Spleen (tissue), 11 donors: ENCODE results near the gene NUMBL. TPM values are rescaled to one million over a fixed set of nuclear protein-coding genes. Genes with fewer than 3 reads are reported as not detected.

ENCODE experiments used
- DNase-seq: peaks from one replicate; pipeline ENCODE4 v3.0.0-alpha.2; 2020
- H3K27ac ChIP-seq, 8 donors: fragments of 200-600 bp; sonication (generic) in 7 of 8; 1 replicate in 4 of 8; 2 replicates in 4 of 8; pipeline versions ENCODE4 v1.5.0 to v1.8.0; 2016 to 2021; ENCODE audit warnings: inconsistent platforms in 4 of 8, mild to moderate bottlenecking in 4 of 8, moderate library complexity in 1 of 8
- H3K27me3 ChIP-seq, 7 donors: fragments of 200-600 bp; sonication (generic) in 6 of 7; replicated peaks in 1 of 7; 1 replicate in 4 of 7; 2 replicates in 3 of 7; pipeline versions ENCODE4 v1.5.0 to v1.8.0; 2016 to 2021; ENCODE audit warnings: inconsistent platforms in 3 of 7, mild to moderate bottlenecking in 1 of 7
- H3K36me3 ChIP-seq, 6 donors: fragments of 200-600 bp; sonication (generic) in 5 of 6; 1 replicate in 4 of 6; 2 replicates in 2 of 6; pipeline versions ENCODE4 v1.5.0 to v1.8.0; 2016 to 2021; ENCODE audit warnings: inconsistent platforms in 2 of 6
- H3K4me1 ChIP-seq, 6 donors: fragments of 200-600 bp; sonication (generic) in 5 of 6; 1 replicate in 3 of 6; 2 replicates in 3 of 6; pipeline versions ENCODE4 v1.5.0 to v1.8.0; 2016 to 2021; ENCODE audit warnings: inconsistent platforms in 3 of 6
- H3K4me3 ChIP-seq, 8 donors: fragments of 200-600 bp; sonication (generic) in 7 of 8; 1 replicate in 4 of 8; 2 replicates in 4 of 8; pipeline versions ENCODE4 v1.5.0 to v1.8.0; 2016 to 2021; ENCODE audit warnings: inconsistent platforms in 4 of 8, mild to moderate bottlenecking in 4 of 8, moderate library complexity in 2 of 8
- H3K9me3 ChIP-seq, 8 donors: fragments of 200-600 bp; sonication (generic) in 7 of 8; 1 replicate in 4 of 8; 2 replicates in 4 of 8; pipeline versions ENCODE4 v1.5.0 to v1.8.0; 2016 to 2021; ENCODE audit warnings: inconsistent platforms in 4 of 8
- POLR2A ChIP-seq, 3 donors: fragments of 450-650 bp; IDR thresholded peaks; one replicate each; pipeline ENCODE4 v1.5.1; 2017; ENCODE audit warnings: antibody characterized with exemption in 3 of 3, mild to moderate bottlenecking in 1 of 3
- POLR2AphosphoS5 ChIP-seq, 3 donors: sonication (generic); formaldehyde crosslinking; IDR thresholded peaks; one replicate each; pipeline ENCODE4 v1.5.1; 2017; ENCODE audit warnings: antibody characterized with exemption in 3 of 3
- WGBS, 5 donors: extraction: QIAGEN DNeasy Blood & Tissue Kit in 3 of 5; methylation state at CpG; one replicate each; pipeline versions ENCODE4 v1.1.5 to v1.1.7; 2013 to 2018; 5-methylcytosine and 5-hydroxymethylcytosine counted together
- intact Hi-C: fragments of 100-400 bp; cut with DNase I; formaldehyde crosslinking; loops from one replicate; pipeline ENCODE4 v1.15.0; 2023; ENCODE audit warnings: low total_unique reads
- polyA plus RNA-seq, 3 donors: library from polyadenylated mRNA; stranded (reverse); fragments of 200-250 nt; gene quantifications; one replicate each; pipeline ENCODE4 v1.2.1, GENCODE V29; 2013
- total RNA-seq, 7 donors: library from RNA; depleted of rRNA in 3 of 7; stranded (reverse); fragments of >200 nt in 3 of 7; fragmentation: NEBNext Ultra II Directional in 4 of 7; extraction: Animal tissue kit (Norgen Biotek cat#: 25700) in 4 of 7; gene quantifications; one replicate each; pipeline versions ENCODE4 v1.1.0 to v1.2.1, GENCODE V29; 2016 to 2021
- TF ChIP-seq, protein P1 (sequence below), 11 experiments: fragments of 200-600 bp in 7 of 11; fragments of 450-650 bp in 4 of 11; sonication (generic) in 4 of 11; IDR thresholded peaks in 8 of 11; conservative IDR thresholded peaks in 3 of 11; 1 replicate in 7 of 11; 2 replicates in 4 of 11; pipeline versions ENCODE4 v1.4.0 to v1.8.0; 2016 to 2021; ENCODE audit warnings: antibody characterized with exemption in 11 of 11, inconsistent platforms in 4 of 11, mild to moderate bottlenecking in 1 of 11
- donor health status: healthy with polysubstance abuse.
- donor health status: DM: no; HTN: no; CAD: no; lungs with moderate emphysema.
- donor health status: DM: no; HTN: no; CAD: no.
- donor health status: Bipolar disorder and iron deficiency.
- donor health status: healthy.
- donor health status: DM: no; HTN: no; CAD: no.
- donor health status: DM: yes; HTN: yes; CAD: no.

The NUMBL gene
- total and polyA plus RNA-seq, 10 donors, result 3.2 to 27.4 (median 13.3) TPM

DNA sequence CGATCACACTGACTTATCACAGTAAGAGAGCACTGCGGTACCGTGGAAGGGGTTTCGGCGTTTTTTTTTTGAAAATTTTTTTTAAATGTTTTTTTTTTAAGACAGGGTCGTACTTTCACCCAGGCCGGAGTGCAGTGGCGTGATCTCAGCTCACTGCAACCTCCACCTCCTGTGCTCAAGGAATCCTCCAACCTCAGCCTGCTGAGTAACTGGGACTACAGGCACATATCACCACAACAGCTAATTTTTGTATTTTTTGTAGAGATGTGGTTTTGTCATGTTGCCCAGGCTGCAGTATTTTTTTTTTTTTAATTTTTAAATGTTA, 70.3 kb downstream of the NUMBL start:
- Histone ChIP-seq H3K27ac (no peak overlapping the region), H3K27me3 (no peaks in the 10 kb centered on the region), H3K4me3 (no peak overlapping the region), H3K36me3 (peaks cover 0 to 61% (median 31%) of the 10 kb centered on the region in 6 donors), H3K4me1 (peaks cover 0 to 12% (median 2%) of the 10 kb centered on the region in 6 donors), H3K9me3 (no peaks in the 10 kb centered on the region)
- 93 to 95% (median 94%) methylated on average over 8 of the region's 8 CpGs for WGBS, 5 donors
- intact Hi-C loops, result no loop called here
- no peak for DNase-seq
- TF ChIP-seq, protein P1, sequence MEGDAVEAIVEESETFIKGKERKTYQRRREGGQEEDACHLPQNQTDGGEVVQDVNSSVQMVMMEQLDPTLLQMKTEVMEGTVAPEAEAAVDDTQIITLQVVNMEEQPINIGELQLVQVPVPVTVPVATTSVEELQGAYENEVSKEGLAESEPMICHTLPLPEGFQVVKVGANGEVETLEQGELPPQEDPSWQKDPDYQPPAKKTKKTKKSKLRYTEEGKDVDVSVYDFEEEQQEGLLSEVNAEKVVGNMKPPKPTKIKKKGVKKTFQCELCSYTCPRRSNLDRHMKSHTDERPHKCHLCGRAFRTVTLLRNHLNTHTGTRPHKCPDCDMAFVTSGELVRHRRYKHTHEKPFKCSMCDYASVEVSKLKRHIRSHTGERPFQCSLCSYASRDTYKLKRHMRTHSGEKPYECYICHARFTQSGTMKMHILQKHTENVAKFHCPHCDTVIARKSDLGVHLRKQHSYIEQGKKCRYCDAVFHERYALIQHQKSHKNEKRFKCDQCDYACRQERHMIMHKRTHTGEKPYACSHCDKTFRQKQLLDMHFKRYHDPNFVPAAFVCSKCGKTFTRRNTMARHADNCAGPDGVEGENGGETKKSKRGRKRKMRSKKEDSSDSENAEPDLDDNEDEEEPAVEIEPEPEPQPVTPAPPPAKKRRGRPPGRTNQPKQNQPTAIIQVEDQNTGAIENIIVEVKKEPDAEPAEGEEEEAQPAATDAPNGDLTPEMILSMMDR (IDR thresholded peaks at IDR 0.05 in 8 of 11, conservative IDR thresholded peaks at IDR 0.05 in 3 of 11), result no peak
- TF ChIP-seq POLR2AphosphoS5 (IDR thresholded peaks at IDR 0.05) (no peak), POLR2A (IDR thresholded peaks at IDR 0.05) (no peak)

GRCh38 chr19:40619333-40620160, 70.9 kb downstream of the NUMBL start:
- peaks cover 0 to 5% (median 3%) of the 10 kb centered on the region in 7 donors for H3K27me3 ChIP-seq
- 74 to 82% (median 77%) methylated on average over 11 of the region's 11 CpGs for WGBS, 5 donors

GRCh38 chr19:40617961-40618360, 72.5 kb downstream of the NUMBL start:
- TF ChIP-seq, protein P1 (IDR thresholded peaks at IDR 0.05 in 8 of 11, conservative IDR thresholded peaks at IDR 0.05 in 3 of 11), result no peak
- no peak for TF ChIP-seq POLR2AphosphoS5 (IDR thresholded peaks at IDR 0.05)
- no peak for TF ChIP-seq POLR2A (IDR thresholded peaks at IDR 0.05)
- intact Hi-C loops, result no loop called here
- 87 to 98% (median 97%) methylated on average over 4 of the region's 4 CpGs for WGBS, 5 donors
- H3K27ac ChIP-seq, result no peak overlapping the region
- no peak for DNase-seq
- H3K9me3 ChIP-seq, result no peaks in the 10 kb centered on the region
- peaks cover 0 to 21% (median 8%) of the 10 kb centered on the region in 7 donors for H3K27me3 ChIP-seq
- H3K4me3 ChIP-seq, result no peak overlapping the region
- peaks cover 0 to 42% (median 28%) of the 10 kb centered on the region in 6 donors for H3K36me3 ChIP-seq
- peaks cover 5 to 34% (median 19%) of the 10 kb centered on the region in 6 donors for H3K4me1 ChIP-seq

More at GRCh38 chr19:40619333-40620160, 70.9 kb downstream of the NUMBL start:
- intact Hi-C loops, result no loop called here
- H3K36me3 ChIP-seq, result peaks cover 0 to 58% (median 30%) of the 10 kb centered on the region in 6 donors
- no peak for DNase-seq
- H3K4me1 ChIP-seq, result peaks cover 3 to 18% (median 7%) of the 10 kb centered on the region in 6 donors
- H3K9me3 ChIP-seq, result no peaks in the 10 kb centered on the region
- no peak overlapping the region for H3K4me3 ChIP-seq
- no peak overlapping the region for H3K27ac ChIP-seq
- TF ChIP-seq, protein P1 (IDR thresholded peaks at IDR 0.05 in 8 of 11, conservative IDR thresholded peaks at IDR 0.05 in 3 of 11), result no peak
- TF ChIP-seq POLR2AphosphoS5 (IDR thresholded peaks at IDR 0.05) (no peak), POLR2A (IDR thresholded peaks at IDR 0.05) (no peak)

GRCh38 chr19:40616941-40617340, 73.5 kb downstream of the NUMBL start:
- Histone ChIP-seq H3K27me3 (peaks cover 0 to 24% (median 8%) of the 10 kb centered on the region in 7 donors), H3K4me1 (peaks cover 5 to 36% (median 21%) of the 10 kb centered on the region in 6 donors), H3K4me3 (no peak overlapping the region), H3K27ac (no peak overlapping the region), H3K9me3 (no peaks in the 10 kb centered on the region), H3K36me3 (peaks cover 0 to 32% (median 22%) of the 10 kb centered on the region in 6 donors)
- 93 to 97% (median 94%) methylated on average over 16 to 17 of the region's 17 CpGs for WGBS, 5 donors
- DNase-seq, result no peak
- no peak for TF ChIP-seq POLR2A (IDR thresholded peaks at IDR 0.05)
- TF ChIP-seq, protein P1 (IDR thresholded peaks at IDR 0.05 in 8 of 11, conservative IDR thresholded peaks at IDR 0.05 in 3 of 11), result no peak
- TF ChIP-seq POLR2AphosphoS5 (IDR thresholded peaks at IDR 0.05), result peak in 1 of 3 donors; percentile 48
- intact Hi-C loops, result no loop called here
